Loucy (cell line): ENCODE results near the gene SCUBE2.

Experiments used
- H2AFZ ChIP-seq: fragments of 200-600 bp; sonication (generic); 2 replicates; pipeline ENCODE4 v1.6.0; 2016; ENCODE audit warnings: antibody characterized with exemption, mild to moderate bottlenecking, low read length, moderate library complexity
- H3F3A ChIP-seq: fragments of 200-600 bp; 2 replicates; pipeline ENCODE4 v1.6.0; 2016; ENCODE audit warnings: antibody characterized with exemption, low read depth, mild to moderate bottlenecking
- H3K27me3 ChIP-seq: fragments of 200-600 bp; sonication (generic); 2 replicates; pipeline ENCODE4 v1.6.1; 2014; ENCODE audit warnings: low read length, mild to moderate bottlenecking; ENCODE audit not compliant: insufficient read depth, poor library complexity, severe bottlenecking
- H3K36me3 ChIP-seq: fragments of 200-600 bp; sonication (generic); 2 replicates; pipeline ENCODE4 v1.6.1; 2016; ENCODE audit warnings: low read length; ENCODE audit not compliant: insufficient read depth
- H3K4me1 ChIP-seq: fragments of 200-600 bp; sonication (generic); 2 replicates; pipeline ENCODE4 v1.5.1; 2014; ENCODE audit warnings: low read length, mild to moderate bottlenecking; ENCODE audit not compliant: insufficient read depth, poor library complexity, severe bottlenecking
- H3K4me2 ChIP-seq: fragments of 200-600 bp; sonication (generic); 2 replicates; pipeline ENCODE4 v1.6.0; 2014; ENCODE audit warnings: antibody characterized with exemption, low read length, low read depth, mild to moderate bottlenecking; ENCODE audit not compliant: poor library complexity, severe bottlenecking
- H3K4me3 ChIP-seq: fragments of 200-600 bp; sonication (generic); 2 replicates; pipeline ENCODE4 v1.5.1; 2014; ENCODE audit warnings: low read length, mild to moderate bottlenecking, mixed read lengths; ENCODE audit not compliant: poor library complexity, severe bottlenecking
- H3K79me2 ChIP-seq: fragments of 200-600 bp; sonication (generic); 2 replicates; pipeline ENCODE4 v1.6.1; 2014; ENCODE audit warnings: low read length; ENCODE audit not compliant: insufficient read depth
- H3K9ac ChIP-seq: fragments of 200-600 bp; sonication (generic); 2 replicates; pipeline ENCODE4 v1.6.0; 2014; ENCODE audit warnings: mild to moderate bottlenecking, low read depth, low read length, moderate library complexity; ENCODE audit not compliant: poor library complexity, severe bottlenecking
- H3K9me2 ChIP-seq: fragments of 200-600 bp; sonication (generic); replicated peaks from 2 replicates; pipeline ENCODE4 v1.6.1; 2016; ENCODE audit warnings: low read depth, low read length, mixed read lengths
- H3K9me3 ChIP-seq: fragments of 200-600 bp; sonication (generic); 2 replicates; pipeline ENCODE4 v1.6.1; 2014; ENCODE audit warnings: mild to moderate bottlenecking, antibody characterized with exemption, low read length, low read depth; ENCODE audit not compliant: insufficient read depth
- H4K20me1 ChIP-seq: fragments of 200-600 bp; sonication (generic); 2 replicates; pipeline ENCODE4 v1.6.0; 2014; ENCODE audit warnings: antibody characterized with exemption, low read length, mild to moderate bottlenecking; ENCODE audit not compliant: insufficient read depth, poor library complexity, severe bottlenecking
- CTCF ChIP-seq: fragments of 200-600 bp; sonication (generic); conservative IDR thresholded peaks from 2 replicates; pipeline ENCODE4 v1.5.1; 2014; ENCODE audit warnings: mild to moderate bottlenecking, antibody characterized with exemption, low read length
- EZH2phosphoT487 ChIP-seq: fragments of 200-600 bp; IDR thresholded peaks from 2 replicates; pipeline ENCODE4 v1.6.1; 2018; ENCODE audit warnings: antibody characterized with exemption, mild to moderate bottlenecking, moderate library complexity, borderline replicate concordance

The SCUBE2 gene

GRCh38 chr11:9130297-9130696 lies 38.9 kb upstream of the SCUBE2 start:
- Histone ChIP-seq H4K20me1 (no peaks in the 10 kb centered on the region), H3K9ac (no peak overlapping the region), H3F3A (no peaks in the 10 kb centered on the region), H3K4me2 (no peak overlapping the region), H3K9me3 (no peaks in the 10 kb centered on the region), H3K27me3 (no peaks in the 10 kb centered on the region), H3K9me2 (no peaks in the 10 kb centered on the region), H2AFZ (no peak overlapping the region), H3K4me3 (no peak overlapping the region), H3K79me2 (no peaks in the 10 kb centered on the region), H3K4me1 (peaks cover 7% of the 10 kb centered on the region), H3K36me3 (no peaks in the 10 kb centered on the region)
- no peak for TF ChIP-seq CTCF
- TF ChIP-seq EZH2phosphoT487: no peak

- no peak overlapping the region for H2AFZ ChIP-seq
- H3K9me3 ChIP-seq: no peaks in the 10 kb centered on the region
- H4K20me1 ChIP-seq: no peaks in the 10 kb centered on the region
- TF ChIP-seq EZH2phosphoT487 (no peak), CTCF (no peak)
- H3K4me3 ChIP-seq: no peak overlapping the region
- no peaks in the 10 kb centered on the region for H3K27me3 ChIP-seq
- H3K4me2 ChIP-seq: no peak overlapping the region
- no peaks in the 10 kb centered on the region for H3K36me3 ChIP-seq
- H3K79me2 ChIP-seq: no peaks in the 10 kb centered on the region
- no peaks in the 10 kb centered on the region for H3K4me1 ChIP-seq
- H3K9ac ChIP-seq: no peak overlapping the region
- H3F3A ChIP-seq: no peaks in the 10 kb centered on the region
- H3K9me2 ChIP-seq: no peaks in the 10 kb centered on the region
Observed at GRCh38 chr11:9126636-9127035, 35.2 kb upstream of the SCUBE2 start.

- TF ChIP-seq CTCF (no peak), EZH2phosphoT487 (no peak)
- no peak overlapping the region for H3K4me3 ChIP-seq
Observed at GRCh38 chr11:9125185-9125886, 33.9 kb upstream of the SCUBE2 start.

More at GRCh38 chr11:9125185-9125886, 33.9 kb upstream of the SCUBE2 start:
- H3K9me2 ChIP-seq: no peaks in the 10 kb centered on the region
- H3K79me2 ChIP-seq: no peaks in the 10 kb centered on the region
- H3K4me1 ChIP-seq: no peaks in the 10 kb centered on the region
- no peaks in the 10 kb centered on the region for H4K20me1 ChIP-seq
- no peaks in the 10 kb centered on the region for H3K9me3 ChIP-seq
- H2AFZ ChIP-seq: no peak overlapping the region
- no peak overlapping the region for H3K4me2 ChIP-seq
- no peaks in the 10 kb centered on the region for H3K27me3 ChIP-seq
- H3F3A ChIP-seq: no peaks in the 10 kb centered on the region
- H3K9ac ChIP-seq: no peak overlapping the region
- H3K36me3 ChIP-seq: no peaks in the 10 kb centered on the region
